K562 (cell line): ENCODE data around the gene PGGHG. TPM values are rescaled to one million over a fixed set of nuclear protein-coding genes. Genes with fewer than 3 reads are reported as not detected.

Experiments used
- ATAC-seq: fragments of 200-7000 bp; cut with Tn5 transposase; 3 replicates; pipeline ENCODE4 v1.9.1; 2020; ENCODE audit warnings: moderate library complexity
- BruUV-seq: library from RNA; stranded (reverse); fragments of 400-500 nt; replicated peaks from 2 replicates; lab custom pipeline; 2021; lab: Mats Ljungman, UMichigan
- CTCF ChIA-PET: fragments of 300-600 bp; formaldehyde crosslinking; extraction: SDS; loops from one replicate; lab custom pipeline; 2021; ENCODE audit warnings: low intra/inter-chr PET ratio; lab: Yijun Ruan, JAX
- POLR2A ChIA-PET: fragments of 300-600, 350-650 bp; sonication (Branson Sonifier 250); formaldehyde crosslinking; extraction: SDS; loops from one replicate; lab custom pipeline; 2021; ENCODE audit warnings: antibody characterized with exemption, inconsistent platforms; lab: Yijun Ruan, JAX
- DNase-seq, 4 experiments: peaks; one replicate each; pipeline versions ENCODE4 v3.0.0 to v3.0.0-alpha.2; 2011 to 2018; ENCODE audit warnings: low spot score in 3 of 4, mixed read lengths in 3 of 4; ENCODE audit errors: extremely low read depth in 1 of 4
- FAIRE-seq: peaks from 2 replicates; lab custom pipeline; 2011; peaks lifted over from hg19 to GRCh38; lab: Jason Lieb, UNC
- H2AFZ ChIP-seq: 2 replicates; pipeline ENCODE4 v1.6.0; 2011; ENCODE audit warnings: low read depth, low read length, control low read depth, inconsistent platforms
- H3K27ac ChIP-seq: fragments of 200-600 bp; 3 replicates; pipeline ENCODE4 v1.8.0; 2011; ENCODE audit warnings: low read depth, mild to moderate bottlenecking, control low read depth, inconsistent platforms, low read length, moderate library complexity, mixed read lengths; ENCODE audit errors: extremely low read depth
- H3K27me3 ChIP-seq, 2 experiments: fragments of 300-600 bp in 1 of 2; 2 replicates in 1 of 2; 3 replicates in 1 of 2; pipeline versions ENCODE4 v1.6.0 to v1.8.0; 2011; ENCODE audit warnings: inconsistent platforms in 2 of 2, low read length in 2 of 2, mild to moderate bottlenecking in 1 of 2, mixed read lengths in 1 of 2, moderate library complexity in 1 of 2; ENCODE audit not compliant: control insufficient read depth in 2 of 2, insufficient read depth in 2 of 2
- H3K36me3 ChIP-seq: fragments of 300-600 bp; 3 replicates; pipeline ENCODE4 v1.8.0; 2011; ENCODE audit warnings: mild to moderate bottlenecking, low read length, inconsistent platforms; ENCODE audit not compliant: control insufficient read depth, insufficient read depth
- H3K4me1 ChIP-seq, 2 experiments: fragments of 200-600 bp in 1 of 2; replicated peaks in 1 of 2; 2 replicates in 1 of 2; 3 replicates in 1 of 2; pipeline versions ENCODE4 v1.5.1 to v1.8.0; 2011; ENCODE audit warnings: inconsistent platforms in 2 of 2, low read length in 2 of 2, mild to moderate bottlenecking in 1 of 2, mixed read lengths in 1 of 2, moderate library complexity in 1 of 2; ENCODE audit not compliant: control insufficient read depth in 2 of 2, insufficient read depth in 2 of 2
- H3K4me2 ChIP-seq: 2 replicates; pipeline ENCODE4 v1.6.1; 2011; ENCODE audit warnings: low read length, control low read depth, inconsistent platforms, mixed read lengths; ENCODE audit not compliant: insufficient read depth
- H3K4me3 ChIP-seq: fragments of 200-600 bp; sonication (generic), shearing (Covaris generic); 2 replicates; pipeline ENCODE4 v1.5.1; 2016; ENCODE audit warnings: control low read depth, inconsistent platforms
- H3K79me2 ChIP-seq: fragments of 200-600 bp; 3 replicates; pipeline ENCODE4 v1.8.0; 2011; ENCODE audit warnings: low read length, inconsistent platforms; ENCODE audit not compliant: control insufficient read depth, insufficient read depth
- H3K9ac ChIP-seq, 2 experiments: 2 replicates each; pipeline versions ENCODE4 v1.6.0 to v1.6.1; 2011; ENCODE audit warnings: low read depth in 2 of 2, low read length in 2 of 2, control low read depth in 1 of 2, inconsistent platforms in 1 of 2, mild to moderate bottlenecking in 1 of 2, mixed read lengths in 1 of 2; ENCODE audit not compliant: insufficient read depth in 1 of 2
- H3K9me1 ChIP-seq: one replicate; pipeline ENCODE4 v1.6.0; 2011; ENCODE audit warnings: inconsistent platforms, mild to moderate bottlenecking, low read length, moderate library complexity; ENCODE audit not compliant: control insufficient read depth, insufficient read depth
- H3K9me3 ChIP-seq: replicated peaks from 2 replicates; pipeline ENCODE4 v1.5.1; 2011; ENCODE audit warnings: low read depth, low read length, inconsistent platforms; ENCODE audit not compliant: control insufficient read depth, insufficient read depth
- H4K20me1 ChIP-seq: replicated peaks from 2 replicates; pipeline ENCODE4 v1.6.1; 2011; ENCODE audit warnings: low read length, inconsistent platforms, mixed read lengths; ENCODE audit not compliant: control insufficient read depth, insufficient read depth
- BMI1 ChIP-seq: fragments of 150-350 bp; IDR thresholded peaks from 2 replicates; pipeline ENCODE4 v1.6.1; 2014; ENCODE audit warnings: low read length
- CBX1 ChIP-seq: sonication (generic); IDR thresholded peaks from 2 replicates; pipeline ENCODE4 v1.6.1; 2016; ENCODE audit warnings: antibody characterized with exemption, low read depth, mild to moderate bottlenecking
- CREM ChIP-seq: IDR thresholded peaks from 2 replicates; pipeline ENCODE4 v1.6.1; 2014; ENCODE audit warnings: antibody characterized with exemption, low read depth
- POLR2AphosphoS5 ChIP-seq: IDR thresholded peaks from 2 replicates; pipeline ENCODE4 v1.6.1; 2011; ENCODE audit warnings: mild to moderate bottlenecking, low read depth, low read length, moderate library complexity; ENCODE audit not compliant: control insufficient read depth, insufficient read depth
- RERE ChIP-seq: sonication (generic); formaldehyde crosslinking; IDR thresholded peaks from 2 replicates; pipeline ENCODE4 v1.8.0; 2023; ENCODE audit warnings: missing genetic modification reagents, mild to moderate bottlenecking, borderline replicate concordance
- SIN3A ChIP-seq, 2 experiments: fragments of 150-350 bp in 1 of 2; IDR thresholded peaks; 2 replicates each; pipeline ENCODE4 v1.6.1; 2011 to 2016; ENCODE audit warnings: borderline replicate concordance in 2 of 2, low read depth in 2 of 2, low read length in 2 of 2, mild to moderate bottlenecking in 2 of 2, moderate library complexity in 2 of 2; ENCODE audit not compliant: control insufficient read depth in 1 of 2
- SMAD4 ChIP-seq: fragments of 250-450 bp; sonication (Bioruptor Pico); conservative IDR thresholded peaks from 2 replicates; pipeline ENCODE4 v1.8.0; 2021; ENCODE audit warnings: inconsistent platforms, mild to moderate bottlenecking, moderate library complexity
- SRF ChIP-seq, 2 experiments: fragments of 250-450, 450-650 bp in 1 of 2; sonication (Bioruptor Pico) in 1 of 2; sonication (generic) in 1 of 2; formaldehyde crosslinking; IDR thresholded peaks; 2 replicates each; pipeline versions ENCODE4 v1.5.0 to v1.5.1; 2020 to 2022; ENCODE audit warnings: mild to moderate bottlenecking in 1 of 2, missing genetic modification reagents in 1 of 2
- U2AF1 ChIP-seq: fragments of 200-400 bp; formaldehyde crosslinking; optimal IDR thresholded peaks from 2 replicates; pipeline ENCODE3; 2017; ENCODE audit warnings: mild to moderate bottlenecking, low read depth, low read length, moderate library complexity
- ZNF408 ChIP-seq: fragments of 250-450 bp; sonication (Bioruptor Pico); IDR thresholded peaks from 2 replicates; pipeline ENCODE4 v1.4.0; 2020; ENCODE audit warnings: low read depth, mild to moderate bottlenecking, moderate library complexity
- ZNF511 ChIP-seq: sonication (generic); formaldehyde crosslinking; IDR thresholded peaks from 2 replicates; pipeline ENCODE4 v1.8.0; 2022; ENCODE audit warnings: mild to moderate bottlenecking, missing genetic modification reagents
- WGBS: fragments of 100-300 bp; shearing (Covaris generic); methylation state at CpG from one replicate; pipeline ENCODE4 v1.1.6; 2016; ENCODE audit warnings: low coverage, mixed read lengths; ENCODE audit not compliant: insufficient coverage; ENCODE audit errors: missing lambda C conversion rate; 5-methylcytosine and 5-hydroxymethylcytosine counted together
- in situ Hi-C: fragments of 300-500 bp; cut with MboI; formaldehyde crosslinking; loops from 4 replicates; pipeline ENCODE4 v1.15.0; 2018; ENCODE audit warnings: inconsistent platforms, mixed read lengths
- intact Hi-C: fragments of 100-400 bp; cut with micrococcal nuclease; formaldehyde crosslinking; loops from 2 replicates; pipeline ENCODE4 v1.14.2; 2022
- polyA plus RNA-seq, 8 experiments: library from polyadenylated mRNA; depleted of rRNA in 4 of 8; stranded (reverse) in 5 of 8; unstranded in 3 of 8; fragments of >200 nt; fragmentation: Nextera tagmentation in 2 of 8; fragmentation: Illumina TruSeq in 1 of 8; extraction: Ambion mirVana in 2 of 8; extraction: Trizol in 1 of 8; gene quantifications; 2 replicates each; pipeline versions ENCODE4 v1.2.1 to v1.2.3, GENCODE V29; 2011 to 2014; ENCODE audit warnings: inconsistent platforms in 1 of 8, missing spikeins in 1 of 8
- total RNA-seq, 7 experiments: library from RNA; depleted of rRNA in 6 of 7; stranded (reverse); fragments of >200 nt in 6 of 7; fragmentation: Illumina TruSeq in 2 of 7; extraction: Trizol in 2 of 7; gene quantifications; 2 replicates each; pipeline versions ENCODE4 v1.2.1 to v1.2.3, GENCODE V29; 2011 to 2021; ENCODE audit warnings: low replicate concordance in 1 of 7

PGGHG gene
- total and polyA plus RNA-seq, 9 of the 15 experiments (the other 6 are each of a cell fraction or from before 2014, with no cell fraction given) = 0.38 to 85.1 (median 18.1) TPM

GRCh38 chr11:315051-315481 is 26.1 kb downstream of the PGGHG start:
- ATAC-seq (no peak), FAIRE-seq (no peak), DNase-seq (no peak)
- ChIA-PET POLR2A (interaction anchor here (0.6 to 1.0 kb wide), 4 partner anchors 9 to 56 kb away, joined by 3 to 4 read pairs (median 3); no protein-coding TSS in a partner anchor), CTCF (no interaction called here)
- Histone ChIP-seq H3K9ac (peak overlapping the region; percentile 82 to 98), H3K4me1 (peaks cover 26 to 46% of the 10 kb centered on the region in 2 experiments), H3K4me2 (peak overlapping the region; percentile 95), H4K20me1 (peaks cover 5% of the 10 kb centered on the region; the same call in 1 of the 2 replicates), H2AFZ (no peak overlapping the region), H3K9me1 (no peaks in the 10 kb centered on the region), H3K4me3 (peak overlapping the region; percentile 69), H3K27ac (peak overlapping the region; percentile 87), H3K36me3 (peaks cover 29% of the 10 kb centered on the region; the same call in 1 of the 3 replicates), H3K27me3 (no peaks in the 10 kb centered on the region), H3K79me2 (peaks cover 76% of the 10 kb centered on the region), H3K9me3 (no peaks in the 10 kb centered on the region)
- no TSS peak for BruUV-seq
- WGBS = 3% methylated on average over 9 of the region's 9 CpGs
- intact Hi-C loops (no loop called here), in situ Hi-C loops (no loop called here)
- no peak for TF ChIP-seq CREM
- no peak for TF ChIP-seq SMAD4 (CRISPR knock-in tag)
- no peak for TF ChIP-seq CBX1
- TF ChIP-seq POLR2AphosphoS5 = 0 out of 2 replicates have a peak, but pooled peaks have one; percentile 17
- peak; percentile 22; the same call in 1 of the 2 replicates for TF ChIP-seq ZNF511 (CRISPR knock-in tag)
- TF ChIP-seq SIN3A (IDR thresholded peaks at IDR 0.05; ENCODE audit: borderline replicate concordance in 2 of 2, control insufficient read depth in 1 of 2, low read depth in 2 of 2, low read length in 2 of 2) = 0 out of 4 replicates have a peak, but pooled peaks of 1 of the 2 experiments have one; percentile 0
- no peak for TF ChIP-seq SRF (CRISPR knock-in tag; IDR thresholded peaks at IDR 0.05)
- TF ChIP-seq RERE = no peak
- TF ChIP-seq ZNF408 (CRISPR knock-in tag) = no peak
- no peak for TF ChIP-seq BMI1
- TF ChIP-seq U2AF1 = no peak
